ENCODE measurements around the gene NPAS4. TPM values are rescaled to one million over a fixed set of nuclear protein-coding genes. Genes with fewer than 3 reads are reported as not detected.

Gene NPAS4
- total and polyA plus RNA-seq, 2 of the 4 experiments (the other 2 are of a cell fraction), result under 0.01 to 0.77 TPM

GRCh38 chr11:66428933-66429332 lies 8.1 kb downstream of the NPAS4 start:
- peaks cover 4% of the 10 kb centered on the region; the same call in 1 of the 2 replicates for H3K36me3 ChIP-seq (ENCODE audit: control insufficient read depth, insufficient read depth, low read length)
- H3K4me3 ChIP-seq (ENCODE audit: insufficient read depth, low read depth, low read length), result no peak overlapping the region
- no peaks in the 10 kb centered on the region for H3K27me3 ChIP-seq (ENCODE audit: control insufficient read depth, insufficient read depth, low read length)
- no peak overlapping the region for H2BK15ac ChIP-seq (ENCODE audit: low read depth, low read length)
- H3K18ac ChIP-seq (ENCODE audit: low read depth, low read length), result no peak overlapping the region
- dilution Hi-C loops (cut with HindIII; ENCODE audit: low sequenced_read_pairs, unreplicated experiment) (no loop called here), intact Hi-C loops (cut with micrococcal nuclease) (no loop called here), in situ Hi-C loops (cut with MboI; ENCODE audit: low sequenced_read_pairs) (no loop called here)
- DNase-seq (no peak), ATAC-seq (ENCODE audit: low read depth) (no peak)
- CTCF ChIA-PET, result interaction anchor here (0.6 to 1.9 kb wide), 5 partner anchors 10 to 852 kb away, joined by 3 to 7 read pairs (median 4); partner anchors contain the start of gene MRPL11
- H2AFZ ChIP-seq (replicated peaks; ENCODE audit: low read length, poor library complexity), result no peak overlapping the region
- H4K20me1 ChIP-seq (ENCODE audit: insufficient read depth, low read length), result peaks cover 4% of the 10 kb centered on the region; the same call in 1 of the 2 replicates
- no peak overlapping the region for H2BK5ac ChIP-seq (ENCODE audit: low read depth, low read length, poor library complexity, severe bottlenecking)
- no CpG with 5 or more reads among the region's 2 CpGs for WGBS, 2 experiments (ENCODE audit: extremely low coverage in 2 of 2, insufficient read length in 1 of 2)
- TF ChIP-seq SMC3 (IDR thresholded peaks at IDR 0.05; ENCODE audit: low read depth, low read length), result no peak
- no peak for TF ChIP-seq USF2 (IDR thresholded peaks at IDR 0.05; ENCODE audit: low read depth, low read length)
- TF ChIP-seq NFE2L2 (IDR thresholded peaks at IDR 0.05; ENCODE audit: low read depth, low read length), result no peak
- no peak for TF ChIP-seq RCOR1 (IDR thresholded peaks at IDR 0.05; ENCODE audit: insufficient replicate concordance, low read length)
- TF ChIP-seq ELK1 (IDR thresholded peaks at IDR 0.05; ENCODE audit: borderline replicate concordance, low read depth, low read length), result no peak
- no peak for TF ChIP-seq MAZ (IDR thresholded peaks at IDR 0.05; ENCODE audit: borderline replicate concordance, low read depth, low read length)
- no peak for TF ChIP-seq BHLHE40 (IDR thresholded peaks at IDR 0.05; ENCODE audit: low read depth, low read length)
- TF ChIP-seq MXI1 (IDR thresholded peaks at IDR 0.05; ENCODE audit: borderline replicate concordance, low read depth, low read length), result no peak
- TF ChIP-seq POLR2A (IDR thresholded peaks at IDR 0.05; ENCODE audit: low read depth, low read length), result no peak
- no peak overlapping the region for H4K5ac ChIP-seq (ENCODE audit: low read depth, low read length)
- H3K27ac ChIP-seq (ENCODE audit: insufficient read depth, low read length), result no peak overlapping the region
- H2BK20ac ChIP-seq (ENCODE audit: low read depth, low read length), result no peak overlapping the region
- H3K79me1 ChIP-seq (ENCODE audit: low read depth in 1 of 2, low read length in 2 of 2), result no peaks in the 10 kb centered on the region
- no TSS peak for BruUV-seq (replicated peaks)
- no peaks in the 10 kb centered on the region for H3K4me1 ChIP-seq (ENCODE audit: control insufficient read depth, insufficient read depth, low read length)
- no peak overlapping the region for H4K8ac ChIP-seq (ENCODE audit: low read depth in 2 of 2, low read length in 2 of 2)
- H3K9me1 ChIP-seq (ENCODE audit: insufficient read depth, low read length), result no peaks in the 10 kb centered on the region
- H3K9me3 ChIP-seq (ENCODE audit: control insufficient read depth, insufficient read depth, low read length), result no peaks in the 10 kb centered on the region
- H3K4ac ChIP-seq (ENCODE audit: low read depth, low read length), result no peak overlapping the region
- no peak overlapping the region for H3K9ac ChIP-seq (ENCODE audit: low read depth, low read length)
- POLR2A ChIA-PET (ENCODE audit: unreplicated experiment), result no interaction called here
- no peak overlapping the region for H2BK120ac ChIP-seq (ENCODE audit: low read depth, low read length)
- H2AK5ac ChIP-seq (ENCODE audit: low read depth, low read length), result no peak overlapping the region
- no peak overlapping the region for H3K56ac ChIP-seq (ENCODE audit: extremely low read depth, insufficient read depth, low read length)
- H3K23ac ChIP-seq (ENCODE audit: low read depth, low read length), result no peak overlapping the region
- no peak overlapping the region for H3K4me2 ChIP-seq (ENCODE audit: low read depth, low read length)
- no peak overlapping the region for H3K14ac ChIP-seq (replicated peaks; ENCODE audit: low read depth, low read length)
- no peak overlapping the region for H4K91ac ChIP-seq (ENCODE audit: insufficient read depth, low read depth, low read length)
- no peak overlapping the region for H2AK9ac ChIP-seq (replicated peaks; ENCODE audit: low read depth, low read length, poor library complexity)
